ENCODE results near the gene SKAP1.

The SKAP1 gene

DNA sequence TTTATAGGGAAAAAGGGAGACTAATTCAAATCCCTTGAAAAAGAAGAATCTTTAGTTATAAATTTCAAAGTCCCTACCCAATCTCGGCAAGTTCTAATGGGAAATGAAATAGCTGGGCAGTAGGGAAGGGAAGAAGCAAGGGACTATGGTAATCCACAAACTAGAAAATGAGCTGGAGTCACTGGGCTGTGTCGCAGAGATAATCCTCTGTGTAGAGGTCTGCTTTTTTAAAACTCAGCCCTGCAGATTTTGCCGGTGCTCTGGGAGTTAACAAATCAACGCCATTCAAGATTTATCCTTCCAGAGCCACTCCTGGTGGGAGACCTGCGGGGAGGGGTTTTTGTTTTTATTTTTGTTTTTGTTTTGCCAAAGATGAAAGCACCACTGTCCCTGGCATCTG is 301.6 kb downstream of the SKAP1 start:
- no peak for TF ChIP-seq CTCF (IDR thresholded peaks at IDR 0.05; ENCODE audit: insufficient read depth, low read depth, low read length, missing control alignments)
- no peak for DNase-seq (ENCODE audit: low read depth)
- H3K4me3 ChIP-seq (ENCODE audit: low read depth, low read length): no peak overlapping the region

GRCh38 chr17:48127371-48128051 is 302.5 kb downstream of the SKAP1 start:
- DNase-seq (ENCODE audit: low read depth): no peak
- H3K4me3 ChIP-seq (ENCODE audit: low read depth, low read length): no peak overlapping the region
- no peak for TF ChIP-seq CTCF (IDR thresholded peaks at IDR 0.05; ENCODE audit: insufficient read depth, low read depth, low read length, missing control alignments)

GRCh38 chr17:48126532-48126850 is 303.5 kb downstream of the SKAP1 start:
- DNase-seq (ENCODE audit: low read depth): no peak
- no peak for TF ChIP-seq CTCF (IDR thresholded peaks at IDR 0.05; ENCODE audit: insufficient read depth, low read depth, low read length, missing control alignments)

GRCh38 chr17:48125829-48126531 is 304.0 kb downstream of the SKAP1 start:
- no peak for TF ChIP-seq CTCF (IDR thresholded peaks at IDR 0.05; ENCODE audit: insufficient read depth, low read depth, low read length, missing control alignments)
- no peak overlapping the region for H3K4me3 ChIP-seq (ENCODE audit: low read depth, low read length)
- DNase-seq (ENCODE audit: low read depth): no peak

More at GRCh38 chr17:48126532-48126850, 303.5 kb downstream of the SKAP1 start:
- H3K4me3 ChIP-seq (ENCODE audit: low read depth, low read length): no peak overlapping the region

- TF ChIP-seq CTCF (IDR thresholded peaks at IDR 0.05; ENCODE audit: insufficient read depth, low read depth, low read length, missing control alignments): no peak
- DNase-seq (ENCODE audit: low read depth): no peak
- H3K4me3 ChIP-seq (ENCODE audit: low read depth, low read length): no peak overlapping the region
Measured at GRCh38 chr17:48123776-48124388, 306.1 kb downstream of the SKAP1 start.

DNA sequence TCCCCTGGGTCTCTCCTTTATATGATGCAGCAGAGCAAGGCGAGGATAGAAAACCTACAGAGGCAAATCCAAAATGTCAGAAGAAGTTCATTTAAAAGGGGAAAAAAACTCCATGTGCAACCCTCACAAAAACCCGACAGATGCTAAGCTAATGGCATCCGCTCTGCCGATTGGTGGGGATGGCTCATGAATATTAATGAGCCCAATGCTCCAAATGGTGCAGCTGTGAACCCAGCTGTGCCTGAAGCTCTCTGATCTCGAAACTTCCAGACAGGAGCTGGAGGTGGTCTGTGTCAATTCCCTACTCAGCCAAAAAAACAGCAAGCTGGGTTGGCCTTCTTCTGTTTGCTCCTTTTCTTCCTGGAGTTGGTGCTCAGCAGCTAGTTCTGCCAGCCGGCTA is 306.9 kb downstream of the SKAP1 start:
- H3K4me3 ChIP-seq (ENCODE audit: low read depth, low read length): no peak overlapping the region
- TF ChIP-seq CTCF (IDR thresholded peaks at IDR 0.05; ENCODE audit: insufficient read depth, low read depth, low read length, missing control alignments): no peak
- no peak for DNase-seq (ENCODE audit: low read depth)
